AG04450 (cell line): Measurements from ENCODE around the gene RSAD1. TPM values are rescaled to one million over a fixed set of nuclear protein-coding genes. Genes with fewer than 3 reads are reported as not detected.

Experiments
- CTCF ChIA-PET: fragments of 300-600, 350-600 bp; formaldehyde crosslinking; extraction: SDS; loops from one replicate; lab custom pipeline; 2022; ENCODE audit warnings: antibody characterized with exemption, inconsistent platforms; lab: Charles Lee
- POLR2A ChIA-PET: fragments of 350-600 bp; formaldehyde crosslinking; extraction: SDS; loops from one replicate; lab custom pipeline; 2021; ENCODE audit warnings: antibody characterized with exemption, inconsistent platforms; lab: Yijun Ruan, JAX
- DNase-seq: peaks from one replicate; pipeline ENCODE4 v3.0.0-alpha.2; 2011; ENCODE audit warnings: low read depth, low spot score
- H3K27ac ChIP-seq: one replicate; pipeline ENCODE4 v1.5.1; 2012; ENCODE audit warnings: low read depth, low read length, control low read depth
- H3K27me3 ChIP-seq: one replicate; pipeline ENCODE4 v1.6.0; 2012; ENCODE audit warnings: low read length; ENCODE audit not compliant: control insufficient read depth, insufficient read depth
- H3K4me3 ChIP-seq: 2 replicates; pipeline ENCODE4 v1.5.1; 2011; ENCODE audit warnings: mild to moderate bottlenecking, low read depth, low read length, control low read depth
- H3K9me3 ChIP-seq: 2 replicates; pipeline ENCODE4 v1.5.1; 2012; ENCODE audit warnings: low read length; ENCODE audit not compliant: control insufficient read depth, insufficient read depth
- polyA plus RNA-seq: library from polyadenylated mRNA; depleted of rRNA; stranded (reverse); fragments of >200 nt; gene quantifications from 2 replicates; pipeline ENCODE4 v1.2.3, GENCODE V29; 2011
- TF ChIP-seq, protein P1 (sequence below): IDR thresholded peaks from 2 replicates; pipeline ENCODE4 v1.5.1; 2011; ENCODE audit warnings: low read depth, low read length, control low read depth, inconsistent platforms

RSAD1 gene
- polyA plus RNA-seq, 1 experiment = 15.5 TPM

DNA sequence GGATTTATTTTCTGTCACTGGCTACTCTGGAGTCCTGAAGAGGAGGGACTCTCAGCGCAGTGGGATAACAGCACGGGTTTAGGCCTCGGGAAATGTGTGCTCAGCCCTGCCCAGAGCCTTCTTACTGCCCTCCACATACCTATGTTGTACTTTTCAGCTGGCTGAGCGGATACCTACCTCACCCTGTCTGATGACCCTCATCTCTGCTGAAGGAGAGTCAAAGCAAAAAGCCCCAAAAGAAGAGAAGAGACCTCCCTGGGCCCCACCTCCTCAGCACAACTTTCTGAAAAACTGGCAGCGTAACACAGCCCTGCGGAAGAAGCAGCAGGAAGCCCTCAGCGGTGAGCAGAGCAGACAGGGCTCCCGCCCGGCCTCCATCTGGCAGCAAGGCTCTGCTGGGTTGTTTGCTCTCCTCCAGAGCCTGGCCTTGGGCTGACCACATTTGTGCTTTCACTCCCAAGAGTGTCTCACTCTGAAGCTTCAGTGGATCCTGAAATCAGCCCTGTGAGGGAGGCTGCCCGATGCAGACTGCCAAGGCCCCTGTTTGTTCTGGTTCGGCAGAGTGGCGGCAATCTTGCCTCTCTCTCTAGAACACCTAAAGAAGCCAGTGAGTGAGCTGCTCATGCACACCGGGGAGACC, 39.8 kb downstream of the RSAD1 start:
- Histone ChIP-seq H3K9me3 (no peaks in the 10 kb centered on the region), H3K4me3 (no peak overlapping the region), H3K27ac (no peak overlapping the region), H3K27me3 (peaks cover 22% of the 10 kb centered on the region)
- CTCF ChIA-PET = no interaction called here
- TF ChIP-seq, protein P1, sequence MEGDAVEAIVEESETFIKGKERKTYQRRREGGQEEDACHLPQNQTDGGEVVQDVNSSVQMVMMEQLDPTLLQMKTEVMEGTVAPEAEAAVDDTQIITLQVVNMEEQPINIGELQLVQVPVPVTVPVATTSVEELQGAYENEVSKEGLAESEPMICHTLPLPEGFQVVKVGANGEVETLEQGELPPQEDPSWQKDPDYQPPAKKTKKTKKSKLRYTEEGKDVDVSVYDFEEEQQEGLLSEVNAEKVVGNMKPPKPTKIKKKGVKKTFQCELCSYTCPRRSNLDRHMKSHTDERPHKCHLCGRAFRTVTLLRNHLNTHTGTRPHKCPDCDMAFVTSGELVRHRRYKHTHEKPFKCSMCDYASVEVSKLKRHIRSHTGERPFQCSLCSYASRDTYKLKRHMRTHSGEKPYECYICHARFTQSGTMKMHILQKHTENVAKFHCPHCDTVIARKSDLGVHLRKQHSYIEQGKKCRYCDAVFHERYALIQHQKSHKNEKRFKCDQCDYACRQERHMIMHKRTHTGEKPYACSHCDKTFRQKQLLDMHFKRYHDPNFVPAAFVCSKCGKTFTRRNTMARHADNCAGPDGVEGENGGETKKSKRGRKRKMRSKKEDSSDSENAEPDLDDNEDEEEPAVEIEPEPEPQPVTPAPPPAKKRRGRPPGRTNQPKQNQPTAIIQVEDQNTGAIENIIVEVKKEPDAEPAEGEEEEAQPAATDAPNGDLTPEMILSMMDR = no peak
- POLR2A ChIA-PET = no interaction called here
- DNase-seq = no peak

DNA sequence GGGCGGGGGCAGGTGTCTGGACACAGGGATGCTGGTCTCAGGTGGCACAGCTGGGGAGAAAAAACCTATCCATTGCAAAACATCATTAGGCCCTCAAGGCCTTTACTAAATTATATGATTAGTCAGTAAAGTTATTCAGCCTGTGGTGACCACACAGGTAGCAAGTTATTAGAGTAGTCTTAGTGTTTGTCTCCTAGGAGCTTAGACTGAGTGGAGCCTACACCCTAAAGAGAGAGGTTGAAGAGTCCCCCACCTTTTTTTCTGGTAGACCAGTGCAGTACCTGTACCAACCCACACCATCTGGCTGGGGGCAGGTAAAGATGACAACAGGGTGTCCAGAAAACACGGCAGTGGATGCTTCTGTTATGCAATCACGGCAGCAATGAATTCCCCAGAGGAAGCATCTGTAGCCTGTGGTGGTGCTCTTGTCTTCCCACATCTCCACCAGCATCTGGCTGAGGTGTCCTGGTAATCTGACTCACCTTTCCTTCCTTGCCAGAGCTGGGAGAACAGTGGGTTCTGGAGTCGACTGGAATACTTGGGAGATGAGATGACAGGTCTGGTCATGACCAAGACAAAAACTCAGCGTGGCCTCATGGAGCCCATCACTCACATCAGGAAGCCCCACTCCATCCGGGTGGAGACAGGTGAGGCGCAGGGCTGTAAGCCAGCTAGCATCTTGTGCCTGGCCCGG, 40.6 kb downstream of the RSAD1 start:
- peaks cover 23% of the 10 kb centered on the region for H3K27me3 ChIP-seq
- ChIA-PET POLR2A (no interaction called here), CTCF (no interaction called here)
- no peaks in the 10 kb centered on the region for H3K9me3 ChIP-seq
- H3K4me3 ChIP-seq = no peak overlapping the region
- TF ChIP-seq, protein P1 = no peak
- H3K27ac ChIP-seq = no peak overlapping the region
- no peak for DNase-seq

DNA sequence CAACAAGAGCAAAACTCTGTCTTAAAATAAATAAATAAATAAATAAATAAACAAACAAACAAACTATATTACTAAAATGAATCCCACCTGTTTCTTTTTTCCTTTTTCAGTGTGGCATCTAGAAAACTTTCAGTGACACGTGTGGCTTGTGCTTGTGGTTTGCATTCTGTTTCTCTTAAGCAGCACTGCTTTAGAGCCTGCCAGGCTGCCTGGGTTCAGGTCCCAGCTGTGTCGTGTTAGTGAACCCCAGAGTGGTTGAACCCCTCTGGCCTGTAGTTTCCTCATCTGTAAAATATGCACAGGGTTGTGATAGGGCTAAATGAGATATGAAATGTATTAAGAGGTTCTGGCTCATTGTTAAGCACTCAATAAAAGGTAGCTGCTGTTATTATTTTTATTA, 41.8 kb downstream of the RSAD1 start:
- CTCF ChIA-PET = interaction anchor here (0.9 kb wide), 1 partner anchor 19 kb away, joined by 3 read pairs; no protein-coding TSS in a partner anchor
- DNase-seq = no peak
- Histone ChIP-seq H3K27me3 (peaks cover 33% of the 10 kb centered on the region), H3K9me3 (no peaks in the 10 kb centered on the region), H3K4me3 (no peak overlapping the region), H3K27ac (no peak overlapping the region)
- POLR2A ChIA-PET = no interaction called here
- TF ChIP-seq, protein P1 = no peak

GRCh38 chr17:50521514-50521913, 42.9 kb downstream of the RSAD1 start:
- H3K4me3 ChIP-seq = no peak overlapping the region
- H3K27ac ChIP-seq = no peak overlapping the region
- no peaks in the 10 kb centered on the region for H3K9me3 ChIP-seq
- POLR2A ChIA-PET = no interaction called here
- TF ChIP-seq, protein P1 = no peak
- DNase-seq = no peak
- CTCF ChIA-PET = interaction anchor here (0.9 kb wide), 1 partner anchor 20 kb away, joined by 3 read pairs; no protein-coding TSS in a partner anchor
- peaks cover 35% of the 10 kb centered on the region for H3K27me3 ChIP-seq

DNA sequence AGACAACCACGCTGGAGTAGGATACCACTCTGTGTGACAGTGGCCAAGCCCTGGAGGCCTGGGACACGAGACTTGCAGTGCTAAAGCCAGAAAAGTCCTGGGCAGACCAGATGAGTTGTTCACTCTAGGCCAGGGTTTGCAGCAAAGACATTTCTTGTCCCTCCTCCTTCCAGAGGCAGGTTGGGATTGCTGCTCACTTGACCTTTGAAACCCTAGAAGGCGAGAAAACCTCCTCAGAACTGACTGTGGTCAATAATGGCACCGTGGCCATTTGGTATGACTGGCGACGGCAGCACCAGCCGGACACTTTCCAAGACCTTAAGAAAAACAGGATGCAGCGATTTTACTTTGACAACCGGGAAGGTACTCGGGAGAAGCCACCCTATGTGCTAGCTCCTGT, 44.1 kb downstream of the RSAD1 start:
- H3K4me3 ChIP-seq = no peak overlapping the region
- CTCF ChIA-PET = interaction anchor here (0.8 kb wide), 1 partner anchor 45 kb away, joined by 6 read pairs; no protein-coding TSS in a partner anchor
- TF ChIP-seq, protein P1 = no peak
- H3K27me3 ChIP-seq = peaks cover 34% of the 10 kb centered on the region
- no peaks in the 10 kb centered on the region for H3K9me3 ChIP-seq
- DNase-seq = no peak
- POLR2A ChIA-PET = no interaction called here
- H3K27ac ChIP-seq = no peak overlapping the region
